ENCODE data around the gene PLN.

GRCh38 chr6:118606858-118607257 lies 58.8 kb downstream of the PLN start:
- TF ChIP-seq CTCF (IDR thresholded peaks at IDR 0.05; ENCODE audit: low read depth, low read length, poor library complexity, severe bottlenecking) (no peak), EZH2phosphoT487 (IDR thresholded peaks at IDR 0.05; ENCODE audit: borderline replicate concordance, low read length) (no peak)

All from DOHH2 (cell line).